Esophagus squamous epithelium (tissue), 5 donors: ENCODE measurements around the gene SRF. TPM values are rescaled to one million over a fixed set of nuclear protein-coding genes. Genes with fewer than 3 reads are reported as not detected.
A peak's percentile ranks its signal among the peaks of the same experiment; 100 is the strongest.

Experiments used
- DNase-seq: peaks from one replicate; lab custom pipeline; 2025; lab: John Stamatoyannopoulos, UW
- H3K27ac ChIP-seq, 4 donors: fragments of 200-600 bp; sonication (generic); one replicate each; pipeline ENCODE4 v1.5.1; 2016 to 2019; ENCODE audit warnings: mild to moderate bottlenecking in 1 of 4
- H3K27me3 ChIP-seq, 4 donors: fragments of 200-600 bp; sonication (generic); 1 replicate in 3 of 4; 2 replicates in 1 of 4; pipeline versions ENCODE4 v1.5.1 to v1.6.0; 2017 to 2021; ENCODE audit warnings: antibody characterized with exemption in 1 of 4
- H3K36me3 ChIP-seq, 3 donors: fragments of 200-600 bp; sonication (generic); one replicate each; pipeline ENCODE4 v1.5.1; 2016 to 2019
- H3K4me1 ChIP-seq, 3 donors: fragments of 200-600 bp; sonication (generic); one replicate each; pipeline ENCODE4 v1.5.1; 2017 to 2019
- H3K4me3 ChIP-seq, 4 donors: fragments of 200-600 bp; sonication (generic); 1 replicate in 3 of 4; 2 replicates in 1 of 4; pipeline ENCODE4 v1.5.1; 2016 to 2019; ENCODE audit warnings: mild to moderate bottlenecking in 2 of 4, moderate library complexity in 1 of 4
- H3K9me3 ChIP-seq, 3 donors: fragments of 200-600 bp; sonication (generic); one replicate each; pipeline ENCODE4 v1.5.1; 2016 to 2019
- CTCF ChIP-seq, 6 experiments: fragments of 450-650 bp in 4 of 6; fragments of 200-600 bp in 2 of 6; sonication (generic) in 2 of 6; IDR thresholded peaks; one replicate each; pipeline ENCODE4 v1.5.1; 2016 to 2019; ENCODE audit warnings: antibody characterized with exemption in 6 of 6, mild to moderate bottlenecking in 4 of 6, moderate library complexity in 4 of 6
- POLR2A ChIP-seq, 4 donors: fragments of 450-650 bp; IDR thresholded peaks; one replicate each; pipeline ENCODE4 v1.6.1; 2017; ENCODE audit warnings: antibody characterized with exemption in 4 of 4, mild to moderate bottlenecking in 4 of 4, moderate library complexity in 3 of 4
- WGBS, 2 donors: methylation state at CpG; one replicate each; pipeline ENCODE4 v1.1.5; 2018; 5-methylcytosine and 5-hydroxymethylcytosine counted together
- intact Hi-C: fragments of 100-400 bp; cut with DNase I; formaldehyde crosslinking; loops from one replicate; pipeline ENCODE4 v1.15.0; 2022
- total RNA-seq, 4 donors: library from RNA; depleted of rRNA; stranded (reverse); fragments of >200 nt; gene quantifications; one replicate each; pipeline ENCODE4 v1.1.0, GENCODE V29; 2016
- donor health status: DM: yes; HTN: yes; CAD: no.

Gene SRF
- total RNA-seq, 4 donors from 2014 or later = 22.0 to 38.9 (median 35.3) TPM

GRCh38 chr6:43142101-43142500 is 29.0 kb upstream of the SRF start:
- no peak overlapping the region for H3K4me3 ChIP-seq
- no peak overlapping the region for H3K27ac ChIP-seq
- DNase-seq = no peak
- H3K4me1 ChIP-seq = peaks cover 0 to 17% (median 11%) of the 10 kb centered on the region in 3 donors
- no peaks in the 10 kb centered on the region for H3K9me3 ChIP-seq
- H3K27me3 ChIP-seq = no peaks in the 10 kb centered on the region
- TF ChIP-seq CTCF (IDR thresholded peaks at IDR 0.05) = no peak
- no peak for TF ChIP-seq POLR2A (IDR thresholded peaks at IDR 0.05)
- H3K36me3 ChIP-seq = peaks cover 2 to 40% (median 5%) of the 10 kb centered on the region in 3 donors
- intact Hi-C loops = loop anchor here (5.0 to 10.0 kb wide), 2 partner anchors 70 to 237 kb away; no protein-coding TSS in a partner anchor
- 62 to 75% methylated on average over 4 to 8 of the region's 14 CpGs for WGBS, 2 donors

- intact Hi-C loops = loop anchor here (5.0 to 10.0 kb wide), 2 partner anchors 71 to 239 kb away; no protein-coding TSS in a partner anchor
- Histone ChIP-seq H3K27me3 (no peaks in the 10 kb centered on the region), H3K4me1 (peaks cover 0 to 17% (median 11%) of the 10 kb centered on the region in 3 donors), H3K36me3 (peaks cover 5 to 48% (median 5%) of the 10 kb centered on the region in 3 donors), H3K27ac (peak overlapping the region in 3 of 4 donors; percentile 32 to 61 (median 38)), H3K9me3 (no peaks in the 10 kb centered on the region), H3K4me3 (no peak overlapping the region)
- WGBS, 2 donors = 3 to 34% methylated on average over 5 to 6 of the region's 25 CpGs
- no peak for DNase-seq
- peak; percentile 83 to 98 (median 92) for TF ChIP-seq CTCF (IDR thresholded peaks at IDR 0.05)
- TF ChIP-seq POLR2A (IDR thresholded peaks at IDR 0.05) = no peak
These were observed 27.6 kb upstream of the SRF start for GRCh38 chr6:43143235-43144128.

GRCh38 chr6:43144879-43145278 is 26.2 kb upstream of the SRF start:
- Histone ChIP-seq H3K9me3 (no peaks in the 10 kb centered on the region), H3K27me3 (no peaks in the 10 kb centered on the region), H3K27ac (no peak overlapping the region), H3K4me1 (peaks cover 0 to 17% (median 11%) of the 10 kb centered on the region in 3 donors), H3K4me3 (no peak overlapping the region), H3K36me3 (peaks cover 5 to 35% (median 5%) of the 10 kb centered on the region in 3 donors)
- WGBS, 2 donors = 44 to 53% methylated on average over 3 to 5 of the region's 6 CpGs
- DNase-seq = no peak
- intact Hi-C loops = loop anchor here (5.0 to 10.0 kb wide), 2 partner anchors 73 to 240 kb away; no protein-coding TSS in a partner anchor
- TF ChIP-seq POLR2A (IDR thresholded peaks at IDR 0.05) (no peak), CTCF (IDR thresholded peaks at IDR 0.05) (no peak)

- no peaks in the 10 kb centered on the region for H3K27me3 ChIP-seq
- H3K9me3 ChIP-seq = no peaks in the 10 kb centered on the region
- no peak for TF ChIP-seq POLR2A (IDR thresholded peaks at IDR 0.05)
- 83% methylated on average over 2 of the region's 3 CpGs; no CpG with 5 or more reads in 1 of the 2 donors for WGBS, 2 donors
- no peak overlapping the region for H3K27ac ChIP-seq
- H3K36me3 ChIP-seq = peaks cover 5 to 35% (median 5%) of the 10 kb centered on the region in 3 donors
- intact Hi-C loops = loop anchor here (10.0 kb wide), 1 partner anchor 241 kb away; no protein-coding TSS in a partner anchor
- H3K4me3 ChIP-seq = no peak overlapping the region
- no peak for DNase-seq
- H3K4me1 ChIP-seq = peaks cover 0 to 22% (median 11%) of the 10 kb centered on the region in 3 donors
These were observed 24.8 kb upstream of the SRF start for GRCh38 chr6:43146261-43146660.

GRCh38 chr6:43146709-43147688 is 24.1 kb upstream of the SRF start:
- WGBS, 2 donors = 77 to 92% methylated on average over 5 of the region's 8 CpGs
- Histone ChIP-seq H3K4me1 (peaks cover 0 to 22% (median 11%) of the 10 kb centered on the region in 3 donors), H3K9me3 (no peaks in the 10 kb centered on the region), H3K36me3 (peaks cover 5 to 33% (median 5%) of the 10 kb centered on the region in 3 donors), H3K27ac (no peak overlapping the region), H3K4me3 (no peak overlapping the region), H3K27me3 (no peaks in the 10 kb centered on the region)
- intact Hi-C loops = loop anchor here (10.0 kb wide), 1 partner anchor 242 kb away; no protein-coding TSS in a partner anchor
- no peak for DNase-seq
- TF ChIP-seq CTCF (IDR thresholded peaks at IDR 0.05) (no peak), POLR2A (IDR thresholded peaks at IDR 0.05) (no peak)
